NCI-H524 treated with DMSO at 0.1 percent for 48 hours (cell line): ENCODE results near the gene SIRPA.
A peak's percentile ranks its signal among the peaks of the same experiment; 100 is the strongest.

Source experiments
- DNase-seq: peaks from one replicate; lab custom pipeline; 2025; lab: John Stamatoyannopoulos, UW

Gene SIRPA

DNA sequence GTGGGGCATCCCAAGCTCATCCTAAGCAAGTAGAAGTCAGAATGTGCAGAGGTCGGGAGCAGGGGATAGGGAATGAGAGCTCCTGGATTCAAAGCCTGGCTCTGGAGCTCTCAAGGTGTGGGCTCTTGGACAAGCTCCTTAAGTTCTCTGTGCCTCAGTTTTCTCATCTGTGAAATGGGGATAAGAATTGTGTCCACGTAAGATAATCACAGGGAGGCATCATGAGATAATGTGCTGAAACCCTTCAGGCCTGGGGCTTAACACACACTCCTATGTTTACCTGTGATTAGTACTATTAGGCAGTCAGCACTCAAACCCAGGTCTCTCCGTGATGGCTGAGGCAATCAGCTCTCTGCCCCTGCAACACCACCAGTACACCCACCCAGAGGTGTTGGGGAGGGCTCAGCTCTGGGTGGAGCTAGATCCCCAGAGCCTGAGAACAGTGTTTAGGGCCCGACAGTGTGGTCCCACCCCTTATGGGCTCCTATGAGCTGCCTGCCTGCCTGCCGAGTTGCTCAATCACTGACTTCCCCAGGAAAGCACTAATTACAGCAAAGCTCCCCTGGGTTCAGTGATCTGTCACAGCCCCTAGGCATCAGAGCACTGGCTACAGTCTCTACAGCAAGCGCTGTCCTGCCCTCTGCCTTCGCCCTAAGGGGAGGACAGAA, 6.3 kb upstream of the SIRPA start:
- DNase-seq: no peak

GRCh38 chr20:1890469-1891262, 4.5 kb upstream of the SIRPA start:
- no peak for DNase-seq

GRCh38 chr20:1891263-1892118, 3.7 kb upstream of the SIRPA start:
- peak; percentile 16 for DNase-seq

GRCh38 chr20:1892119-1892385, 3.2 kb upstream of the SIRPA start:
- no peak for DNase-seq

- no peak for DNase-seq
Measured at GRCh38 chr20:1893721-1894470, 1.3 kb upstream of the SIRPA start.

DNA sequence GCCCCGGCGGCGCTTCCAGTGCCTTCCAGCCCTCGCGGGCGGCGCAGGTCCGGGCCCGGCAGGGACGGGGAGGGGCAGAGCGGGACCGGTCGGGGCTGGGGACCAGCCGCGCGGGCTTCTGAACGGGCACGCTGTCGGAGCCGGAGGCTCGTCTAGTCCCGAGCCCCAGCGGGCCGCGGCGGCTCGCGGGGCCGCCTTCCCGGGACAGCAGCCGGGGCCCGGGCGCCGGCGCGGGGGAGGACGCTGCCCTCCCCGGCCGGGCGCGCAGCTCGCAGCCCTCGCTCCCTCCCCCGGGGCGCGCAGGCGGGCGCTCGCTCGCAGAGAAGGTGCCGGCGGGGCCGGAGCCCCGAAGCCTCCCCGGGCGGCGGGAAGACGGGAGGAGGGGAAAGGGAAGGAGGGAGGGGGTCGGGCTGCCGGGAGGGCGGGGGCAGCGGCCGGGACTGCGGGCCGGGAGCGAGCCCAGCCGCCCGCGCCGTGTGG, 696 bp upstream of the SIRPA start:
- no peak for DNase-seq

GRCh38 chr20:1895674-1896483, 672 bp downstream of the SIRPA start:
- no peak for DNase-seq

DNA sequence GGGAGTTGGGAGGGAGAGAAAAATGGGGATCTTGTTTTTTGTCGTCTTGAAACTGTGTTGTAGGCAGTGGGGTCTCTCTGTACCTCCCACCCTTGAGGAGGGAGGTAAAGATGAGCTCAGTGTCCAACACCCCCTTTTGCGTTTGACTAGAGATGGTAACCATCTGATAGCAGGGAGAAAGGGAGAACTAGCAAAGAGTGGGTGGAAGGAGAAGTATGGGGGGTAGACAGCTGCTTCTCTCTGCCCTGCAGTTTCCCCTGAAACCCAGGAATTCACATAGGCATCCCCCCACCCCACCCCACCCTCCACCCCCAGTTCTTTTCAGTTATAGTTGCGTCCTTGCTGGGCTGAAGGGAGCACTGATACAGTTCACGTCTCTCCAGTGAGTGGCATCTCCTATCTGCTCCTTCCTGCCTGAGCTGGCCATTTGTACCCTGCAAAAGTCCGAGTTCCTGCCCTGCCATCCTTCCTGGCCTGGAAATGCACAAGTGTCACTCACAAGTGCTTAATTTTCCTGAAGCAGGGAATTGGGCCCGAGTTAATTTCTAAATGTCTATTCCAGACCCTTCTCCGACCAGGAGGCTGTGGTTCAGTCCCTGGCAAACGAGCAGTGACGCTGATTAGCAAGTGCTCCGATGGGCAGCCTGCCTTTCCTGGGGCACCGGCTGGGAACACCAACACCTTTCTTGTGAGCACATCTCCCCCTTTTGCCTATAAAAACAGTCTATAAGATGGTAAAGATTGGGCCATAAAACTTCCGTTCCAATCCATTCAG, 1.5 kb downstream of the SIRPA start:
- no peak for DNase-seq

- no peak for DNase-seq
Measured at GRCh38 chr20:1897541-1897940, 2.3 kb downstream of the SIRPA start.

DNA sequence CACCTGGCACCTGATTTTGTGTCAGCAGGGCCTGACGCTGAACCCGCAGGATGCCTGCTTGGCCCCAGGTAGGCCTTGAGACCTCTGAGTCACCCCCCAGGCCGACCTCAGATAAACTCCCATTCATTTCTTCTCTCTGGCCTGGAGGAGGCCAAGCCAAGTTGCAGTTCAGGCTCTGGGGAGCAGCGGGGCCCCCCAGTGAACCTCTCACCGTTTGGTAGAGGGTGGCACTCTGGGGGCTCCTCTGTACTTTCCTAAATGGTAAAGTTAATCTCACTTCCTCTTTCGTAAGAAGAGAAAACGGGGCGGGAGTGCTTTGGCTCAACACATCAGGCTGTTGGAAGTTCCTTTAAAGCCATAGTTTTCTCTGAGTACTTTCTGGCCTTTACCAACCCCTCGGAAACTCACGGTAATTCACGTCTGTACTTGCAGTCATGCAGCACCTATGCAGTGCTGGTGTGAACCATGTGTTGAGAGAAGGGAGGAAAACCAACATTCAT, 2.8 kb downstream of the SIRPA start:
- no peak for DNase-seq

DNA sequence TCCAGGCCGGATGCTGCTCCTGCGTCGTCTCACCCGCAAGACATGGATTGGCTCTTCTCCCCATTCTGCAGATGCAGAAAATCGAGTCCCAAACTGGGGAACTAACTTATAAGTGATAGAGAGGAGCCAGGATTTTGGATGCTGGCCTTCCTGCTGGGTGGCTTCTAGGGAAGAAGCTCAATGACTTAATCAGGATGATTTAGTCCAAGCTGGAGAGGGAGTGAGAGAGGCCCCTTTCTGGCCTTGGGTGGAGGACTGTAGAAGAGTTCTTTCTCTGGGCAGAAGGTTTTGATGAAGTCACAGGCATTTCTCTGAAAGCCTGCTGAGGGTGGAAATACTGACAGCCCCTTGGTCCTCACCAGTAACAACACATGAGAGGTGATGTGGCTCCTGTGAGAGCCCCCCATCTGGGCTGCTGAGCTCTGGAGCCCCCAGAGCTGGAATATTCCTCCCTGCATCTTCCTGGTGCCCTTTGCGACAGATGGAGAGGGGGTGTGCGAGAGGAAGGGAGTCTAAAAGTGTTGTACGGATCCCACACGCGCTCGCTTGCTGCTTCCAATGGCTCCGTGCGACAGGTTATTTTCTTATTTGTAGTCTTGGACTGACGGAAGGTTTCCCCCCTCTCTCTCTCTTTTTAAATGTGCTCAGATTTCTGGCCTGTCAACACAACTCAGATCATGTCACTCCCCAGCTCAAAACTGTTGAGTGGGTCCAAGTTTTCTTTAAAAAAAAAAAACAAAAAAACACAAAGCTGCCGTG, 3.5 kb downstream of the SIRPA start:
- no peak for DNase-seq

- no peak for DNase-seq
Measured at GRCh38 chr20:1899241-1899525, 4.0 kb downstream of the SIRPA start.

DNA sequence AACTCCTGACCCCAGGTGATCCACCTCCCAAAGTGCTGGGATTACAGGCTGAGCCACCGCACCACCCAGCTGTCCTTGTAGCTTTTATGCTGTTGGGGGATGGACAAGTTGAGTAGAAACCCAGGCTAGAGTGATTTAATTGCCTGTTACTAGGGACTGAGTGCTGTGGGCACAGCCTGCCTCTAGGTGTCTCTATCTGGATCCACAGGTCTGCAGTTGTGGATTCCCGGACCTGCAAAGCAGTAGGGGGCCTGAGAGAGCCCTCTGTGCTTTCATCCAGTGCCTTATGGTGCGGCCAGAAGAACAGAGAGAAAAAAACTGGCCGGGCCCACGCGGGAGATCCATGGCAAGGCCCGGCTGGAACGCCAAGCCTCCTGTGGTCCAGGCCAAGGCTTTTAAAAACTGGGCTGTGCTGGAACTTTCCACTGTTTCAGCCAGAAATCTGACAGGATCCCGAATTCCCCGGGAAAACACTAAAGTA, 5.2 kb downstream of the SIRPA start:
- peak; percentile 67 for DNase-seq

DNA sequence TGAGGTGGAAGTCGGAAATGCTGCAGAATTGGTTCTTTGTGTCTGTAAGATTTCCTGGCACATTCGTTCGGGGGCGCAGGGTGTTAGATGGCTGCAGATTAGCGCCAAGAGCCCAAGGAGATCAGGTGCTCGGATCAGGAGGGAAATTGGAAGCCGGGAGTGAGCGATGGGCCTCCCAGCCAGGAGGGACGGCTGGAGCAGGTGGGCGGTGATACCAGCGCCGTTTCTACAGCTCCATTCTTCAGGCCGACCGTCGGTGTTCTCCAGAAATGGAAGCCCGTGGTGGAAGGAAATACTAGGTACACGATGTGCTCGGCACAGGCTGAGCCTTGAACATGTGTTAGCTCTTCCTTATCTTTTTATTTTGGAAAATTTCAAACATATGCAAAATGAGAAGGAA, 6.5 kb downstream of the SIRPA start:
- no peak for DNase-seq

DNA sequence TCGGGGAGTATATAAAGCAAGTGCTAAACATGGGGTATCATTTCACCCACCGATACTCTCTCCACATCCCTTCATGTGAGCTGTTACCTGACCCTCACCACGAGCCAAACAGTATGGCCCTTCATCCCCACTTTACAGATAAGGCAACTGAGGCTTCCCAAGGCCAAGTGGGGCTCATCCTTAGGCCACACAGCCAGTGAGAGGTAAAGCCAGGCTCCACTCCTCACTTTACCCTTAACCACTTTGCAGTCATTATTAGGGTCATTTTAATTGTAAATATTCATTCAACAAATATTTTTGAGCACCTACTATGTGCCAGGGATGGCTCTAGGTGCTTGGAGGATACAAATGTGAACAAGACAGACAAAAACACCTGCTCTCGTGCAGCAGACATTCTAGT, 7.0 kb downstream of the SIRPA start:
- no peak for DNase-seq

DNA sequence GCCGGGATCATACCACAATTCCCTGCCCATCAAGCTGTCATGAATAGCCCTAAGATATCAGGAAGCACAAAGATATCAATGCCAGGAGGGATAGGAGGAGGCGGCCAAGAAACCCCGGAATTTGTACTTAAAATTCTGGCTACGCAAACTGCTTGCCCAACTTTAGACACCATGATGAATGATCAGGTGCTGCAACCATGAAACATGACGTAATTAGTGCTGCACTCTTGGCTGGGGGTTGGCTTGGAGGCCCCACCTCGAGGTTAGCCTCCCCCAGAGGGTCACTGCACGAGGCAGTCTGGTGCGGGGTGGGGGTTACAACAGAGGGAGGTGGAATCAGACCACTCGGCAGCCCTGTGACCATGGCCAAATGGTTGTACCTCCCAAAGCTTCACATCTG, 8.9 kb downstream of the SIRPA start:
- DNase-seq: no peak

DNA sequence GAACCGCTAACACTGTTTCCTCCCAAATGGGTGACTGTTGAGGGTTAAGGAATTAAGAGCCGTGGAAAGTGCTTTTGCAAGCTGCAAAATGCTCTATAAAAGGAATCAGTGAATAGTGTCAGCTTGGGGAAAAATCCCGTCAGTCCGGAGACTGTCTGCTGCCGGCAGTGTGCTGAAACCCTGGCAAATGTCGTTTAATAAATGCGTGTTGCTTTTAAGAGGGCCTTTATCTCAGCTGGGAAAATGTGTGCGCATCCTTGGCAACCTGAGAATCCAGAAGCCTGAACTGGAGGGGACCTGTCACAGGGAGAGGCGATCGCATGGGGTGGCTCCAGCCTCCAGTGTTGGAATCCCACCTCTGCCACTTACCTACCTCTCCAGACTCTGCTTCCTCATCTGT, 9.8 kb downstream of the SIRPA start:
- DNase-seq: no peak

DNA sequence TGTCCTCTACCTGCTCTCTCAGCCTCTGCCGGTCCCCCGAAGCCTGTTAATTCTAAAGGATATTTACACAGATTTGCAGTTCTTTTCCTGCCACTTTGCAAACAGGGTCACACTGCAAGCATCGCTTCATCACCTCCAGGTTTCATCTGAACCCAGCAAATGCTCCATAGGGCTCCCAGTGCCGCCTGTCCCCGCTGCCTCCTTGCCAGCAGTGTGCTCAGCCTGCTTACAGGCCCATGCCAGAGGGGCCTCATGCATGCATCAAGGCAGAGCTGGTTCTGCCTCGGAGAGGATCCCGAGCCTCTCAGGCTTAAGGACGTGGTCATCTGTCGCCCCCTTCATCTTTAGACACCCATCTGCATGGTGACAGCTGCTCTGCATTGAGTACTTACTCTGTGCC, 10.5 kb downstream of the SIRPA start:
- DNase-seq: peak; percentile 48

DNA sequence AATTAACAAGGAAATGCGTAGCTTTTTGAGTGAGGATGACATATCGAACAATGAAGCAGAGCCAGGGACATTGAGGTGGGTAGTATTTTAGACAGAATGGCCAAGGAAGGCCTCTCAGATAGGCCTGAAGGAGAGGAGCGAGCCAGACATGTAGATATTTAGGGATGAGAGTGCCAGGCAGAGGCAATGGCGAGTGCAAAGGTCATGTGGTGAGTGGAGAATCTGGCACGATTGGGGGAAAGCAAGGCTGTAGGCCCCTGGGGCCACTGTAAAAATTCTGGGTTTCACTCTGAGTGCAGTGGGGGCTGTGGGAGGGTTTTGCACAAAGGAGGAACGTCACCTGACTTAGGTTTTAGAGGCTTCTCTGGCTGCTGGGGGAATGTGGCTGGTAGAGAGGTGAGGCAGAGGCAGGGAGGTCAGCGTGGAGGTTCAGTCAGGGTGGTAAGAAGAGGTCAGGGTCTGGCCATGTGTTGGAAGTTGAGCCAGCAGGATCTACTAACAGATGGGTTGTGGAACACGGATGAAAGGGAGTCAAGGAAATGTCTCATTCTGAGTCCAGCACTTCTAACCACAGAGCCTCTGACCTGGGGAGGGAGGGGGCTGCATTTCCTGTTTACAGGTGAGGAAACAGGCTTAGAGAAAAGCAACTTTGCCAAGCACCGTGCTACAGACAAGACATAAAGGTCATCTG, 11.3 kb downstream of the SIRPA start:
- DNase-seq: no peak
